Endothelial cell of umbilical vein (primary cell): ENCODE measurements around the gene OR52K1. TPM values are rescaled to one million over a fixed set of nuclear protein-coding genes. Genes with fewer than 3 reads are reported as not detected.

Experiments
- BruUV-seq: library from RNA; stranded (reverse); fragments of 400-500 nt; replicated peaks from 2 replicates; lab custom pipeline; 2021; lab: Mats Ljungman, UMichigan
- CTCF ChIA-PET: fragments of 300-600, 350-600 bp; sonication (Branson Sonifier 250); formaldehyde crosslinking; loops from one replicate; lab custom pipeline; 2021; ENCODE audit warnings: antibody characterized with exemption, inconsistent platforms; lab: Charles Lee
- POLR2A ChIA-PET: fragments of 300-600, 350-600 bp; sonication (Branson Sonifier 250); formaldehyde crosslinking; loops from one replicate; lab custom pipeline; 2021; ENCODE audit warnings: antibody characterized with exemption, inconsistent platforms; lab: Charles Lee
- DNase-seq: peaks from one replicate; pipeline ENCODE4 v3.0.0-alpha.2; 2011; ENCODE audit warnings: low read depth, low spot score
- FAIRE-seq: peaks from 2 replicates; lab custom pipeline; 2011; peaks lifted over from hg19 to GRCh38; lab: Jason Lieb, UNC
- H2AFZ ChIP-seq: 2 replicates; pipeline ENCODE4 v1.6.0; 2012; ENCODE audit warnings: low read depth, low read length, control low read depth, inconsistent platforms
- H3K27ac ChIP-seq: 2 replicates; pipeline ENCODE4 v1.5.1; 2011; ENCODE audit warnings: low read depth, mild to moderate bottlenecking, control low read depth, low read length, moderate library complexity; ENCODE audit not compliant: insufficient read depth
- H3K27me3 ChIP-seq, 2 experiments: 2 replicates each; pipeline versions ENCODE4 v1.6.0 to v1.6.1; 2011; ENCODE audit warnings: low read length in 2 of 2, mixed read lengths in 1 of 2; ENCODE audit not compliant: control insufficient read depth in 2 of 2, insufficient read depth in 2 of 2
- H3K36me3 ChIP-seq, 2 experiments: 2 replicates in 1 of 2; 3 replicates in 1 of 2; pipeline ENCODE4 v1.5.1; 2011; ENCODE audit warnings: low read length in 2 of 2, mild to moderate bottlenecking in 1 of 2, moderate library complexity in 1 of 2; ENCODE audit not compliant: control insufficient read depth in 2 of 2, insufficient read depth in 2 of 2; ENCODE audit errors: extremely low read depth in 1 of 2
- H3K4me1 ChIP-seq: 3 replicates; pipeline ENCODE4 v1.5.1; 2011; ENCODE audit warnings: mild to moderate bottlenecking, low read length; ENCODE audit not compliant: control insufficient read depth, insufficient read depth; ENCODE audit errors: extremely low read depth
- H3K4me2 ChIP-seq: 2 replicates; pipeline ENCODE4 v1.6.1; 2011; ENCODE audit warnings: low read length, control low read depth, mixed read lengths; ENCODE audit not compliant: insufficient read depth
- H3K4me3 ChIP-seq, 3 experiments: fragments of 200-600 bp in 1 of 3; sonication (generic), shearing (Covaris generic) in 1 of 3; replicated peaks in 1 of 3; 2 replicates each; pipeline ENCODE4 v1.5.1; 2011 to 2016; ENCODE audit warnings: control low read depth in 3 of 3, low read length in 3 of 3, mild to moderate bottlenecking in 2 of 3, inconsistent platforms in 1 of 3, low read depth in 1 of 3, moderate library complexity in 1 of 3; ENCODE audit not compliant: insufficient read depth in 1 of 3
- H3K79me2 ChIP-seq: 2 replicates; pipeline ENCODE4 v1.6.0; 2012; ENCODE audit warnings: low read length, inconsistent platforms; ENCODE audit not compliant: control insufficient read depth, insufficient read depth
- H3K9ac ChIP-seq: replicated peaks from 2 replicates; pipeline ENCODE3; 2011; ENCODE audit warnings: low read length, control low read depth; ENCODE audit not compliant: insufficient read depth; ENCODE audit errors: extremely low read depth
- H3K9me1 ChIP-seq: replicated peaks from 3 replicates; pipeline ENCODE4 v1.6.0; 2011; ENCODE audit warnings: mild to moderate bottlenecking, low read length; ENCODE audit not compliant: control insufficient read depth, insufficient read depth; ENCODE audit errors: extremely low read depth
- H3K9me3 ChIP-seq: replicated peaks from 2 replicates; pipeline ENCODE4 v1.5.1; 2012; ENCODE audit warnings: low read length, inconsistent platforms; ENCODE audit not compliant: control insufficient read depth, insufficient read depth
- H4K20me1 ChIP-seq: replicated peaks from 2 replicates; pipeline ENCODE3; 2011; ENCODE audit warnings: mild to moderate bottlenecking, low read length; ENCODE audit not compliant: control insufficient read depth, insufficient read depth; ENCODE audit errors: extremely low read depth
- EZH2 ChIP-seq: IDR thresholded peaks from 2 replicates; pipeline ENCODE4 v1.6.1; 2012; ENCODE audit warnings: borderline replicate concordance, low read depth, mild to moderate bottlenecking, moderate library complexity, low read length, inconsistent platforms; ENCODE audit not compliant: severe bottlenecking
- FOS ChIP-seq: IDR thresholded peaks from 2 replicates; pipeline ENCODE4 v1.6.1; 2011; ENCODE audit warnings: mild to moderate bottlenecking, low read length, moderate library complexity, borderline replicate concordance; ENCODE audit not compliant: insufficient read depth
- GATA2 ChIP-seq: IDR thresholded peaks from 2 replicates; pipeline ENCODE4 v1.7.0; 2011; ENCODE audit warnings: low read depth, mild to moderate bottlenecking, moderate library complexity, mixed read lengths, low read length; ENCODE audit not compliant: insufficient read length, insufficient read depth
- MYC ChIP-seq: IDR thresholded peaks from one replicate; pipeline ENCODE4 v1.6.1; 2011; ENCODE audit warnings: mild to moderate bottlenecking, low read depth, low read length
- dilution Hi-C: fragments of 300-500 bp; cut with MboI; formaldehyde crosslinking; loops from one replicate; pipeline ENCODE4 v1.15.0; 2019; ENCODE audit warnings: low sequenced_read_pairs; ENCODE audit not compliant: extremely low pct_ligation_motif_present
- intact Hi-C: fragments of 100-400 bp; cut with micrococcal nuclease; formaldehyde crosslinking; loops from one replicate; pipeline ENCODE4 v1.10.0; 2022
- polyA plus RNA-seq, 4 experiments: library from polyadenylated mRNA; depleted of rRNA in 3 of 4; stranded (reverse) in 3 of 4; unstranded in 1 of 4; fragments of >200 nt; gene quantifications; 2 replicates each; pipeline versions ENCODE4 v1.2.1 to v1.2.3, GENCODE V29; 2011 to 2012; ENCODE audit warnings: missing spikeins in 1 of 4
- total RNA-seq: library from RNA; stranded (reverse); gene quantifications from 2 replicates; pipeline ENCODE4 v1.2.3, GENCODE V29; 2021
- TF ChIP-seq, protein P1 (sequence below), 2 donors: IDR thresholded peaks; 1 replicate in 1 of 2; 2 replicates in 1 of 2; pipeline ENCODE4 v1.5.1; 2011; ENCODE audit warnings: low read length in 2 of 2, mild to moderate bottlenecking in 2 of 2, moderate library complexity in 2 of 2, control low read depth in 1 of 2, inconsistent platforms in 1 of 2, low read depth in 1 of 2; ENCODE audit not compliant: insufficient read depth in 1 of 2; ENCODE audit errors: extremely low read depth in 1 of 2
- TF ChIP-seq, protein P2 (sequence below): IDR thresholded peaks from 2 replicates; pipeline ENCODE4 v1.6.1; 2011; ENCODE audit not compliant: insufficient read depth, insufficient read length

OR52K1 gene
- total and polyA plus RNA-seq, 2 donors (not counting 3 experiments of a cell fraction or from before 2014, with no cell fraction given), result not detected

DNA sequence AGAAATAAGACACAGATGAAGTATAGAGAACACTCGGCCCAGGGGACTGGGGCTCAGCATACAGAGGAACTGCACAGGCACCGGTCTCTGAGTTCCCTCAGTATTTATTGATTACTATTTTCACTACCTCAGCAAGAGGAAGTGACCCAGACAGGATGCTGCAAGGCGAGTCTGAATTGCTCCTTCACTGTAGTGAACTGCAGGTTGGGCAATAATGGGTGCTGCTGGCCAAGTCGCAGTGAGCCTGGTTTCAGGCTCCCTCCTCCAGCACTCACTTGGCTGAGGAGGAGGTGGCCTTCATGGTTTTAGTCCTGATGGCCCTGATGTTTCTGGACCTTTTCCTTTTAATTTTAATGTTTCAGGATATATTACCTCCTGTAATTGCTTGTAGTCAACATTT lies 22.9 kb upstream of the OR52K1 start:
- ChIA-PET CTCF (no interaction called here), POLR2A (no interaction called here)
- BruUV-seq, result no TSS peak
- TF ChIP-seq FOS, result no peak
- TF ChIP-seq, protein P1, sequence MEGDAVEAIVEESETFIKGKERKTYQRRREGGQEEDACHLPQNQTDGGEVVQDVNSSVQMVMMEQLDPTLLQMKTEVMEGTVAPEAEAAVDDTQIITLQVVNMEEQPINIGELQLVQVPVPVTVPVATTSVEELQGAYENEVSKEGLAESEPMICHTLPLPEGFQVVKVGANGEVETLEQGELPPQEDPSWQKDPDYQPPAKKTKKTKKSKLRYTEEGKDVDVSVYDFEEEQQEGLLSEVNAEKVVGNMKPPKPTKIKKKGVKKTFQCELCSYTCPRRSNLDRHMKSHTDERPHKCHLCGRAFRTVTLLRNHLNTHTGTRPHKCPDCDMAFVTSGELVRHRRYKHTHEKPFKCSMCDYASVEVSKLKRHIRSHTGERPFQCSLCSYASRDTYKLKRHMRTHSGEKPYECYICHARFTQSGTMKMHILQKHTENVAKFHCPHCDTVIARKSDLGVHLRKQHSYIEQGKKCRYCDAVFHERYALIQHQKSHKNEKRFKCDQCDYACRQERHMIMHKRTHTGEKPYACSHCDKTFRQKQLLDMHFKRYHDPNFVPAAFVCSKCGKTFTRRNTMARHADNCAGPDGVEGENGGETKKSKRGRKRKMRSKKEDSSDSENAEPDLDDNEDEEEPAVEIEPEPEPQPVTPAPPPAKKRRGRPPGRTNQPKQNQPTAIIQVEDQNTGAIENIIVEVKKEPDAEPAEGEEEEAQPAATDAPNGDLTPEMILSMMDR (IDR thresholded peaks at IDR 0.05; ENCODE audit: extremely low read depth in 1 of 2, insufficient read depth in 1 of 2, low read depth in 1 of 2, low read length in 2 of 2), result no peak
- TF ChIP-seq EZH2, result no peak
- TF ChIP-seq MYC, result no peak
- TF ChIP-seq GATA2, result no peak
- TF ChIP-seq, protein P2, sequence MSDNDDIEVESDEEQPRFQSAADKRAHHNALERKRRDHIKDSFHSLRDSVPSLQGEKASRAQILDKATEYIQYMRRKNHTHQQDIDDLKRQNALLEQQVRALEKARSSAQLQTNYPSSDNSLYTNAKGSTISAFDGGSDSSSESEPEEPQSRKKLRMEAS, result no peak
- H3K4me2 ChIP-seq, result no peak overlapping the region
- no peaks in the 10 kb centered on the region for H3K9me1 ChIP-seq
- no peak for FAIRE-seq
- no peak overlapping the region for H3K4me3 ChIP-seq
- H3K27me3 ChIP-seq, result no peaks in the 10 kb centered on the region
- no peaks in the 10 kb centered on the region for H4K20me1 ChIP-seq
- intact Hi-C loops, result no loop called here
- DNase-seq, result no peak
- no peak overlapping the region for H3K9ac ChIP-seq
- no peak overlapping the region for H3K27ac ChIP-seq
- no peaks in the 10 kb centered on the region for H3K9me3 ChIP-seq
- no peaks in the 10 kb centered on the region for H3K79me2 ChIP-seq
- H2AFZ ChIP-seq, result no peak overlapping the region
- no peaks in the 10 kb centered on the region for H3K36me3 ChIP-seq
- dilution Hi-C loops, result no loop called here
- H3K4me1 ChIP-seq, result no peaks in the 10 kb centered on the region
